GM12891 (cell line): ENCODE results near the gene MXI1.
A peak's percentile ranks its signal among the peaks of the same experiment; 100 is the strongest.
"Not testable (repeated sequence)": the region's sequence is repeated elsewhere in the genome, so short reads cannot be mapped to it uniquely, and the experiment has no call there.

Source experiments
- DNase-seq: peaks from one replicate; pipeline ENCODE4 v3.0.0; 2011; ENCODE audit warnings: low spot score; ENCODE audit not compliant: insufficient read length
- FAIRE-seq: peaks from 2 replicates; lab custom pipeline; 2011; peaks lifted over from hg19 to GRCh38; lab: Jason Lieb, UNC
- PAX5 ChIP-seq: IDR thresholded peaks from 2 replicates; pipeline ENCODE4 v1.6.1; 2011; ENCODE audit warnings: low read length, moderate library complexity, mild to moderate bottlenecking; ENCODE audit not compliant: insufficient read depth, severe bottlenecking
- POLR2A ChIP-seq: IDR thresholded peaks from 2 replicates; pipeline ENCODE4 v1.6.1; 2011; ENCODE audit warnings: low read depth, low read length, control low read depth
- POLR2AphosphoS5 ChIP-seq: IDR thresholded peaks from 2 replicates; pipeline ENCODE4 v1.6.1; 2011; ENCODE audit warnings: low read depth, low read length, control low read depth
- POU2F2 ChIP-seq: IDR thresholded peaks from 2 replicates; pipeline ENCODE4 v1.6.1; 2011; ENCODE audit warnings: low read depth, mild to moderate bottlenecking, control low read depth, low read length, moderate library complexity
- SPI1 ChIP-seq: IDR thresholded peaks from 2 replicates; pipeline ENCODE4 v1.6.1; 2011; ENCODE audit warnings: low read depth, low read length, control low read depth
- TAF1 ChIP-seq: IDR thresholded peaks from 2 replicates; pipeline ENCODE4 v1.6.1; 2011; ENCODE audit warnings: low read depth, low read length, control low read depth

Gene MXI1

GRCh38 chr10:110228066-110228465 is 20.7 kb downstream of the MXI1 start:
- DNase-seq (no peak), FAIRE-seq (no peak)
- TF ChIP-seq SPI1, result no peak
- TF ChIP-seq TAF1, result no peak
- no peak for TF ChIP-seq POU2F2
- no peak for TF ChIP-seq POLR2A
- TF ChIP-seq PAX5, result no peak
- no peak for TF ChIP-seq POLR2AphosphoS5

- no peak for DNase-seq
- no peak for FAIRE-seq
- TF ChIP-seq SPI1, result no peak
- no peak for TF ChIP-seq POLR2AphosphoS5
- no peak for TF ChIP-seq TAF1
- TF ChIP-seq POU2F2, result no peak
Measured at GRCh38 chr10:110229155-110229554, 21.8 kb downstream of the MXI1 start.

GRCh38 chr10:110233846-110234245 is 26.4 kb downstream of the MXI1 start:
- FAIRE-seq (no peak), DNase-seq (no peak)
- TF ChIP-seq TAF1, result no peak
- no peak for TF ChIP-seq PAX5
- TF ChIP-seq POU2F2, result no peak

- FAIRE-seq, result no peak
- TF ChIP-seq SPI1 (no peak), TAF1 (no peak), POU2F2 (no peak), PAX5 (no peak), POLR2AphosphoS5 (no peak), POLR2A (no peak)
Measured at GRCh38 chr10:110237894-110238480, 30.6 kb downstream of the MXI1 start.

GRCh38 chr10:110239892-110240291 is 32.5 kb downstream of the MXI1 start:
- no peak for DNase-seq
- FAIRE-seq, result no peak
- TF ChIP-seq POLR2A (no peak), TAF1 (no peak), SPI1 (no peak), POLR2AphosphoS5 (no peak), PAX5 (no peak), POU2F2 (no peak)

More at GRCh38 chr10:110237894-110238480, 30.6 kb downstream of the MXI1 start:
- no peak for DNase-seq

- DNase-seq, result no peak
- FAIRE-seq, result peak; percentile 74
- no peak for TF ChIP-seq PAX5
- TF ChIP-seq POU2F2, result no peak
- no peak for TF ChIP-seq SPI1
- no peak for TF ChIP-seq TAF1
- no peak for TF ChIP-seq POLR2A
- TF ChIP-seq POLR2AphosphoS5, result no peak
Measured at GRCh38 chr10:110241407-110241806, 34.0 kb downstream of the MXI1 start.

GRCh38 chr10:110241841-110242240 is 34.4 kb downstream of the MXI1 start:
- no peak for TF ChIP-seq POLR2A
- no peak for TF ChIP-seq PAX5
- TF ChIP-seq POU2F2, result no peak
- no peak for TF ChIP-seq POLR2AphosphoS5
- no peak for TF ChIP-seq TAF1
- TF ChIP-seq SPI1, result no peak
- DNase-seq (no peak), FAIRE-seq (peak; percentile 76)

GRCh38 chr10:110242511-110242910 is 35.1 kb downstream of the MXI1 start:
- FAIRE-seq (no peak), DNase-seq (no peak)

GRCh38 chr10:110244550-110244949 is 37.1 kb downstream of the MXI1 start:
- DNase-seq (no peak), FAIRE-seq (no peak)
- TF ChIP-seq PAX5, result no peak
- TF ChIP-seq TAF1, result no peak
- no peak for TF ChIP-seq POU2F2
- no peak for TF ChIP-seq SPI1
- TF ChIP-seq POLR2AphosphoS5, result no peak

More at GRCh38 chr10:110242511-110242910, 35.1 kb downstream of the MXI1 start:
- TF ChIP-seq POLR2A, result no peak
- TF ChIP-seq PAX5, result no peak
- no peak for TF ChIP-seq POU2F2
- no peak for TF ChIP-seq SPI1

GRCh38 chr10:110247833-110248232 is 40.4 kb downstream of the MXI1 start:
- FAIRE-seq, DNase-seq: not testable (repeated sequence)

- FAIRE-seq, result peak; percentile 96
Measured at GRCh38 chr10:110249489-110249888, 42.1 kb downstream of the MXI1 start.

GRCh38 chr10:110251392-110251791 is 44.0 kb downstream of the MXI1 start:
- FAIRE-seq, result peak; percentile 89
- DNase-seq, result not testable (repeated sequence)

More at GRCh38 chr10:110249489-110249888, 42.1 kb downstream of the MXI1 start:
- not testable (repeated sequence) for DNase-seq
